CD4-positive, alpha-beta T cell (primary cell): ENCODE results near the gene FBXL14. TPM values are rescaled to one million over a fixed set of nuclear protein-coding genes. Genes with fewer than 3 reads are reported as not detected.

Experiments used
- ATAC-seq: fragments of 200-7000 bp; cut with Tn5 transposase; one replicate; pipeline ENCODE4 v1.10.0; 2022; ENCODE audit warnings: mild to moderate bottlenecking; ENCODE audit not compliant: poor library complexity
- CTCF ChIA-PET: fragments of 350-600 bp; sonication (Branson Sonifier 250); formaldehyde crosslinking; loops from one replicate; lab custom pipeline; 2021; ENCODE audit warnings: antibody characterized with exemption, inconsistent platforms; lab: Charles Lee
- POLR2A ChIA-PET: fragments of 350-600 bp; sonication (Branson Sonifier 250); formaldehyde crosslinking; loops from one replicate; lab custom pipeline; 2021; ENCODE audit warnings: antibody characterized with exemption, inconsistent platforms; lab: Charles Lee
- DNase-seq, 14 experiments: peaks; one replicate each; pipeline ENCODE4 v3.0.0-alpha.2; 2013 to 2020; ENCODE audit warnings: mixed read lengths in 2 of 14
- H3K27ac ChIP-seq, 2 donors: one replicate each; pipeline versions ENCODE4 v1.5.1 to v1.7.0; 2013; ENCODE audit warnings: low read length in 2 of 2, low read depth in 1 of 2, mild to moderate bottlenecking in 1 of 2
- H3K27me3 ChIP-seq, 2 experiments: 1 replicate in 1 of 2; 2 replicates in 1 of 2; pipeline versions ENCODE4 v1.6.1 to v1.7.0; 2013; ENCODE audit warnings: low read length in 2 of 2, control low read depth in 1 of 2, mild to moderate bottlenecking in 1 of 2, moderate library complexity in 1 of 2; ENCODE audit not compliant: insufficient read depth in 2 of 2, control insufficient read depth in 1 of 2
- H3K36me3 ChIP-seq: one replicate; pipeline ENCODE4 v1.6.1; 2013; ENCODE audit warnings: low read length, control low read depth; ENCODE audit not compliant: insufficient read depth
- H3K4me1 ChIP-seq: one replicate; pipeline ENCODE4 v1.6.1; 2013; ENCODE audit warnings: low read length, control low read depth; ENCODE audit not compliant: insufficient read depth
- H3K4me3 ChIP-seq: one replicate; pipeline ENCODE4 v1.5.1; 2013; ENCODE audit warnings: mild to moderate bottlenecking, low read length, moderate library complexity
- H3K9me3 ChIP-seq, 2 experiments: 1 replicate in 1 of 2; 2 replicates in 1 of 2; pipeline versions ENCODE4 v1.6.1 to v1.7.0; 2013; ENCODE audit warnings: low read length in 2 of 2, mild to moderate bottlenecking in 2 of 2, control low read depth in 1 of 2, moderate library complexity in 1 of 2; ENCODE audit not compliant: control insufficient read depth in 1 of 2, insufficient read depth in 1 of 2
- H3K27ac Mint-ChIP-seq: one replicate; pipeline ENCODE4 v1.8.0; 2020; ENCODE audit warnings: mixed read lengths
- H3K27me3 Mint-ChIP-seq: one replicate; pipeline ENCODE4 v1.8.0; 2021; ENCODE audit warnings: mixed read lengths
- H3K36me3 Mint-ChIP-seq: one replicate; pipeline ENCODE4 v1.8.0; 2021; ENCODE audit warnings: low read depth, mixed read lengths
- H3K4me1 Mint-ChIP-seq: one replicate; pipeline ENCODE4 v1.8.0; 2021; ENCODE audit warnings: low read depth, mixed read lengths
- H3K4me3 Mint-ChIP-seq: one replicate; pipeline ENCODE4 v1.8.0; 2020; ENCODE audit warnings: mild to moderate bottlenecking, mixed read lengths
- H3K9me3 Mint-ChIP-seq: one replicate; pipeline ENCODE4 v1.8.0; 2020; ENCODE audit warnings: mixed read lengths
- intact Hi-C, 2 experiments: fragments of 100-400 bp; cut with DNase I in 1 of 2; cut with micrococcal nuclease in 1 of 2; formaldehyde crosslinking; loops; one replicate each; pipeline versions ENCODE4 v1.15.1 to v1.9.0; 2023 to 2025; cut with DNase I, micrococcal nuclease
- total RNA-seq, 174 experiments: library from RNA in 2 of 174; stranded (reverse) in 2 of 174; gene quantifications; one replicate each; pipeline ENCODE4 v1.2.3 and lab custom pipeline; 2021 to 2026
- TF ChIP-seq, protein P1 (sequence below): fragments of 200-600 bp; IDR thresholded peaks from one replicate; pipeline ENCODE4 v1.8.0; 2022; ENCODE audit warnings: antibody characterized with exemption, mild to moderate bottlenecking

FBXL14 gene
- total RNA-seq, 2 experiments from 2014 or later: 32.3 to 33.6 TPM

DNA sequence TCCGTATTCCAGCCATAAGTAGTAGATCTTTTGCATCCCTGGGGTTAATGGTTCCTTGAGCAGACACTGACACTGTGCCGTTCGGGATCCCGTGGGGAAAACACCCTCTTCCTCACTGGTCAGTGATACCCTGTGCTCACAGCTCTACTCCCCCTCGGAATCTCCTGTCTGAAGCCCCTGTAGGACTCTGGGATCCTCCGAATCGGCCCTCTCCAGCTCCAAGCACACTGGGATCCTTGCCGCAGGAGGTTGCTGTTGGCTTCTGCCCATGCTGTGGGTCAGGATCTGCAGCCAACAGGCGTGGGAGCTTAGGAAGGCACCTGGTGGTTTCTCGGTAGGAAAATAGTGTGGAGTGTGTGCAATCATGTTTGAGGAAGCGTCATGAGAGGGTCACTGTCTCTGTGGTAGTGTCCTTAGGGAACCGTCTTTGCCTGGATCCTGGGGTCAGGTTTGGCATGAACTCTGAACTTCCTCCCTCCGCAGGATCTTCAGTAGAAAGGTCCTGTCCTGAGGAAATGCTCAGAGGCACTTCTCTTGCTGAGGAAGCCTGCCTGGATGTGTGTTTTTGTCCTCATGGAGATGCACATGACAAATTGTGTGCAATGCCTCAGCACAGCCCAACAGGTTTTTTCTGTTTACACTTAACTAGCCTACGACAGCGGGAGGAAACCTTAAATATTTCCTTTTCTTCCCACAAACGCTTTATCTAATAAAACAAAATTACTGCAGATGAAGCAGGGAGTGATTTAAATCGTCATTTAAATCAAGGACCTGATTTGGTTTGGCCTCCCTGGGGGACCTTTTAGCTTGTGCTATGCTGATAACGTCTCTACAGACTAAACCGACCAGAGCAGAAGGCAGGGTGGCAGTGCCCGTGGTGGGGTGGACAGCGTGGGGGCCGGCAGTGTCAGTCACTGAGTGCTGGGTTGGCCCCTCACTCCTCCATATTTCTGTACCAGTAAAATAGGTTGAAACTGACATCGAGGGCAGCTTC is 18.7 kb downstream of the FBXL14 start:
- peaks cover 2% of the 10 kb centered on the region for H3K36me3 ChIP-seq
- H3K27me3 ChIP-seq: no peaks in the 10 kb centered on the region
- no peak overlapping the region for H3K27ac Mint-ChIP-seq
- no peak overlapping the region for H3K4me3 ChIP-seq
- H3K4me1 Mint-ChIP-seq: no peaks in the 10 kb centered on the region
- H3K27me3 Mint-ChIP-seq: no peaks in the 10 kb centered on the region
- ChIA-PET POLR2A (interaction anchor here (0.8 kb wide), 1 partner anchor 16 kb away, joined by 3 read pairs; no protein-coding TSS in a partner anchor), CTCF (interaction anchor here (0.9 kb wide), 1 partner anchor 17 kb away, joined by 3 read pairs; no protein-coding TSS in a partner anchor)
- H3K9me3 Mint-ChIP-seq: no peaks in the 10 kb centered on the region
- TF ChIP-seq, protein P1, sequence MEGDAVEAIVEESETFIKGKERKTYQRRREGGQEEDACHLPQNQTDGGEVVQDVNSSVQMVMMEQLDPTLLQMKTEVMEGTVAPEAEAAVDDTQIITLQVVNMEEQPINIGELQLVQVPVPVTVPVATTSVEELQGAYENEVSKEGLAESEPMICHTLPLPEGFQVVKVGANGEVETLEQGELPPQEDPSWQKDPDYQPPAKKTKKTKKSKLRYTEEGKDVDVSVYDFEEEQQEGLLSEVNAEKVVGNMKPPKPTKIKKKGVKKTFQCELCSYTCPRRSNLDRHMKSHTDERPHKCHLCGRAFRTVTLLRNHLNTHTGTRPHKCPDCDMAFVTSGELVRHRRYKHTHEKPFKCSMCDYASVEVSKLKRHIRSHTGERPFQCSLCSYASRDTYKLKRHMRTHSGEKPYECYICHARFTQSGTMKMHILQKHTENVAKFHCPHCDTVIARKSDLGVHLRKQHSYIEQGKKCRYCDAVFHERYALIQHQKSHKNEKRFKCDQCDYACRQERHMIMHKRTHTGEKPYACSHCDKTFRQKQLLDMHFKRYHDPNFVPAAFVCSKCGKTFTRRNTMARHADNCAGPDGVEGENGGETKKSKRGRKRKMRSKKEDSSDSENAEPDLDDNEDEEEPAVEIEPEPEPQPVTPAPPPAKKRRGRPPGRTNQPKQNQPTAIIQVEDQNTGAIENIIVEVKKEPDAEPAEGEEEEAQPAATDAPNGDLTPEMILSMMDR: no peak
- intact Hi-C loops: no loop called here
- no peaks in the 10 kb centered on the region for H3K9me3 ChIP-seq
- no peaks in the 10 kb centered on the region for H3K4me1 ChIP-seq
- no peaks in the 10 kb centered on the region for H3K36me3 Mint-ChIP-seq
- H3K27ac ChIP-seq: no peak overlapping the region
- ATAC-seq: no peak
- no peak for DNase-seq
- no peak overlapping the region for H3K4me3 Mint-ChIP-seq

GRCh38 chr12:1574865-1575259 is 19.5 kb downstream of the FBXL14 start:
- no peaks in the 10 kb centered on the region for H3K27me3 Mint-ChIP-seq
- TF ChIP-seq, protein P1: no peak
- Histone ChIP-seq H3K27me3 (no peaks in the 10 kb centered on the region), H3K4me1 (no peaks in the 10 kb centered on the region), H3K27ac (no peak overlapping the region), H3K36me3 (peaks cover 2% of the 10 kb centered on the region), H3K4me3 (no peak overlapping the region), H3K9me3 (no peaks in the 10 kb centered on the region)
- CTCF ChIA-PET: interaction anchor here (0.9 kb wide), 1 partner anchor 17 kb away, joined by 3 read pairs; no protein-coding TSS in a partner anchor
- DNase-seq (no peak), ATAC-seq (no peak)
- H3K36me3 Mint-ChIP-seq: no peaks in the 10 kb centered on the region
- POLR2A ChIA-PET: interaction anchor here (0.8 kb wide), 1 partner anchor 17 kb away, joined by 3 read pairs; no protein-coding TSS in a partner anchor
- no peak overlapping the region for H3K4me3 Mint-ChIP-seq
- no peaks in the 10 kb centered on the region for H3K4me1 Mint-ChIP-seq
- intact Hi-C loops: no loop called here
- no peaks in the 10 kb centered on the region for H3K9me3 Mint-ChIP-seq
- no peak overlapping the region for H3K27ac Mint-ChIP-seq

DNA sequence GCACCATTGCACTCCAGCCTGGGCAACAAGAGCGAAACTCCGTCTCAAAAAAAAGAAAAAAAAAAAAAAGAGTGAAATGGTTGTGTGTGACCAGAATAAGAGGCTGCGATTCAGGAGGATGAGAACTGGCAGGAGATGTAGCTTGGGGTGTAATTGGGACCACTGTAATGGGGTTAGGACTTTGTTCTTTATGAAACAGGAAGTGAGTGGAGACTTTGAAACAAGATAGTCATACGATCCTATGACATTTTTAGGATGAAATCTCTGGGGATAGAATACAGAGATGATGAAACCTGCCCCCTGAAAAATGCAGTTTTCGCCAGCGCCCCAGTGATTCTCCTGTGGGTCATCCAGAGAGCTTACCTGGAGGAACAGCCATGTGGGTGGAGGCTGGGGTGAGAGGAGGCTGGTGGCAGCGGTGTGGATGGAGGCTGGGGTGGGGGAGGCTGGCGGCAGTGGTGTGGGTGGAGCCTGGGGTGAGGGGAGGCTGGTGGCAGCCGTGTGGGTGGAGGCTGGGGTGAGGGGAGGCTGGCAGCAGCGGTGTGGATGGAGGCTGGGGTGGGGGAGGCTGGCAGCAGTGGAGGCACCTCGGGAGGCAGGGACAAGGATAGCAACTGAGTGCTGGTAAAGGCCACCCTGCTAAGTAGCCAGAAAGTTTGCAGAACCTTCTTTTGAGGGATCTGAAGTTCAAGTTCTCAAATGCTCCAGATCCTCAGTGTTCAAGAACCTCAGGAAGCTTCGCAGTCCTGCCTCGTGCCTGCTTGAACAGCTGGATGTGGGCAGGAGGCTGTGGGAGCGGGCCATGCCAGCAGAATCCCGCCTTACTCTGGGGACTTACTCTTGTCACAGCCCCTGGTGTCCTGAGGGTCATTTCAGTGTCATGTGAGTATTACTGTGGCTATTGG is 20.2 kb downstream of the FBXL14 start:
- Mint-ChIP-seq H3K4me1 (no peaks in the 10 kb centered on the region), H3K9me3 (no peaks in the 10 kb centered on the region), H3K27ac (no peak overlapping the region), H3K4me3 (no peak overlapping the region), H3K36me3 (no peaks in the 10 kb centered on the region), H3K27me3 (no peaks in the 10 kb centered on the region)
- no peaks in the 10 kb centered on the region for H3K4me1 ChIP-seq
- H3K27ac ChIP-seq: no peak overlapping the region
- intact Hi-C loops: no loop called here
- no peaks in the 10 kb centered on the region for H3K9me3 ChIP-seq
- DNase-seq (peak in 1 of 14 experiments; percentile 33), ATAC-seq (no peak)
- no peaks in the 10 kb centered on the region for H3K27me3 ChIP-seq
- H3K36me3 ChIP-seq: peaks cover 2% of the 10 kb centered on the region
- H3K4me3 ChIP-seq: no peak overlapping the region
- ChIA-PET POLR2A (no interaction called here), CTCF (interaction anchor here (1.0 kb wide), 1 partner anchor 457 kb away, joined by 3 read pairs; no protein-coding TSS in a partner anchor)
- TF ChIP-seq, protein P1: no peak
